ENCODE results near the gene DR1.

- TF ChIP-seq CTCF (IDR thresholded peaks at IDR 0.05): no peak
- TF ChIP-seq POLR2A (IDR thresholded peaks at IDR 0.05): no peak
Observed at GRCh38 chr1:93348104-93348728, 2.5 kb downstream of the DR1 start.
